NCI-H748 (cell line): Measurements from ENCODE around the gene MEX3A.

Source experiments
- DNase-seq: peaks from one replicate; lab custom pipeline; 2025; ENCODE audit not compliant: unreplicated experiment; lab: John Stamatoyannopoulos, UW

MEX3A gene

DNA sequence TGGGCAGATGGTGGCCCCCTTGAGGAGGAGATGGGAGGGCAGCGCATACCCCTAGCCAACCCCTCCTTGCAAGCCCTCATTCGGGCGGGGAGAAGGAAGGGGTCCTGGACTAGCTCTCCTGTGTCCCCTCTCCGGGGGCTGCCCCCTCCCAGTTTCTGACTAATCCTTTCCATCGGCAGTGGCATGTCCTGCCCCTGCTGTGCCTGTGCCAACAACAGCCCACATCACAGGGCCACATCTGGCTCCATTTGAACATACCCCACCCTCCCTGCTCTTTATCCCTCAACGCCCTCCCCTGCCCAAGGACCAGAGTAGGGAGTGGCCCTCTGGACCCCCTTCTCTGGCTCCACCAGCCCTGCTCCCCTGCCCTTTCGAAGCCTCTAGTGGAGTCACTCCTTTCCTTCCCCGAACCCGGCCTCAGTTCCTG lies 21.3 kb upstream of the MEX3A start:
- no peak for DNase-seq

DNA sequence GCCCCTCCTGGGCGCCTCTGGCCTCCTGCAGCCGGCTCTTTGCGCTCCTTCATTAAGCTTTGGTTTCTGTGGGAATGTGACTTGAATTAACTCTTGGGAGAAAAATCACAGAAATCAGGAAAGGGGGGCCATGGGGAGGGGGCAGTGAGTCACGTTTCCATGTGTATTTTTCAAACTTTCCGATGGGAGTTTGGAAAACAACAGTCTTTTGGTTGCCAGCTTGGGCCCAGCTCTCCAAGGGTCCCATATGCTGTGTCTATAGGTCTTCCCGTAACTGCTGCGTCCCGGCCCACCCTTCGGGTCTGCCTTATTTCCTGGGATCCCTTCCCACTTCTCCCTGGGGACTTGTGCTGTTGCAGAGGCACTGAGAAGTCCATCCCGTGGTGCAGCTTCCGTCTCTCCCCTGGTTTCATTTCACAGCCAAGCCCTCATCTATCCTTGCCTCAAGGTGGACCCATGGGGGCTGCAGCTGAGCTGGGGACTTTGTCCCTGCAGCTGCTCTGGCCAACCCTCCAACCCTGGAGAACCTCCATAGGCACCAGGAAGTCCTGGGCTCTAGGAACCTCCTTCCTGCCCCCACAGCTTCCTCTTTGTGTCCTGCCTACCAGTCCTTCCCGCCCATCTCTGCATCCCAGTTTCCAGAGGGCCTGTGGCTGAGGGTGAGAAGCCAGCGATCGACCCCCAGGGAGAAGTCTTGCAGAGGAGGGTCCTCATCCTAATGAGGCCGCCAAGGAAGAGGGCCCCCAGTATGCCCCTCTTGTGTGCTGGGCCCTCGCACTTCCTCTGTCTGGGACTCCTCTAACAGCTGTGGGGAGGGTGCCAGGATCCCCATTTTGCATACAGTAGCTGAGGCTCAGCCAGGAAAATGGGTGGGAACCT lies 20.6 kb upstream of the MEX3A start:
- DNase-seq, result no peak

GRCh38 chr1:156101880-156102279 lies 19.6 kb upstream of the MEX3A start:
- DNase-seq, result no peak

DNA sequence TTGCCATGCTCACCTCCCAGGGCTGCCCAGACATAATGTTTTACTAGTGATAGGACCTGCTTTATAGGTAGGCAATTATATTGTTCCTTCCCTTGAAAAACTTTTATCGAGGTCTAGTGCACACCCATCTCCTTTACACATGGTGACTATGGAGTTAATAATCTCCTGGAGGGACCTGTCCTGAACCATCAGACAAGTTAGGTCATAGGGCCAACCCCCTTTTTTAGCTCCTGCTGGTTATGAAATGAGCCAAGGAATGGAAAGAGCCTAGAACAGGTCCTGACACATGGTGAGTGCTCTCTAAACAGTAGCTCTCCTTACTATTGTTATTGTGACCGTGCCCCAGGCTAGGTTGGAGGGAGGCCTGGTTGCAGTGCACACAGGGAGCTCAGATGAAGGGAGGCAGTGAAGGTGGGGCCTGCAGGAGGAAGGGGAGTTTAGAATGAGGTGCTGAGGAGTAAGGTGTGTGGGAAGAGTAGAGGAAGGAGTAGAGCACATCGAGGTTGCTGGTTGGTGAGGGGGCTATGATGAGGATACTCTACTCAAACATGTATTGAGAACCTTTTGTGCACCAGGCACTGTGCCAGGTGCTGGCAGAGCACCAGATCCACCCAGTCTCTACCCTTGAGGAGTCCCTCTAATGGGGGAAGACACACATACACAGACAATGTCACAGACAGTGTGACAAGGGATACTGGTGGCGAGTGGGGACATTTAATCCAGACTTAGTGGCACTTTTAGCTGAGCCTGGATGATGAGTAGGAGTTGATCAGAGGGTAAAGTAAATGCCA lies 18.1 kb upstream of the MEX3A start:
- no peak for DNase-seq

- no peak for DNase-seq
Measured at GRCh38 chr1:156099282-156099681, 17.0 kb upstream of the MEX3A start.

GRCh38 chr1:156098784-156099183 lies 16.5 kb upstream of the MEX3A start:
- no peak for DNase-seq

DNA sequence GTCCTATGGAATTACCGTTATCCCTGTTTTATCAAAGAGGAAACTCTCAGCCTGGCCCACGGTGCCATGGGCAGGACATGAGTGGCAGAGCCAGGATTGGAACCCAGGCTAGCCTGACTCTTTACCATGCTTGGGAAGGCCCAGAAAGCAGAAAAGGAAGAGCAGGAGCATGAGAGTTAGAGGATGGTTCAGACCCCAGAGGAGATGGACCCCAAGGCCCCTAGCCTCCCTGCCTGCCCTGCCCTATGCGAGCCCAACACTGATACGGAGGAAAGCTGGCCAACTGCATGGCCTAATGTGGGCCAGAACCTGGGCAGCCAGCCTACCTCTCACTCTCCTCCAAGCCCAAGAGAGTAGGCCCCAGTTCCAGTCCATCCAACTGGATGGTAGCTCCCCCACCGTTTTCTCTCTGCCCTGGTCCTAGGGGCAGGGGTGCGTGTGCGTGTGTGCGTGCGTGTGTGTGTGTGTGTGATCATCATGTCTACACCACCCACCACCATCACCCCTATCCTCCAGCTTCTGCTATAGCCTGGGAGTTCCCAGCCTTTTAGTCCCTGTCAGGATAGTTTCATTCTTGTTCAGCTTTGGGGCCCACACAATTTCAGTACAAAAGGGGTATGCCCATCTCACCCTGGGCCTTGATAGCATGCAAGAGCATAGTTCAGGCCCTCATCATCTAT lies 15.4 kb upstream of the MEX3A start:
- no peak for DNase-seq

- DNase-seq, result peak; percentile 74
Measured at GRCh38 chr1:156096640-156097391, 14.6 kb upstream of the MEX3A start.

DNA sequence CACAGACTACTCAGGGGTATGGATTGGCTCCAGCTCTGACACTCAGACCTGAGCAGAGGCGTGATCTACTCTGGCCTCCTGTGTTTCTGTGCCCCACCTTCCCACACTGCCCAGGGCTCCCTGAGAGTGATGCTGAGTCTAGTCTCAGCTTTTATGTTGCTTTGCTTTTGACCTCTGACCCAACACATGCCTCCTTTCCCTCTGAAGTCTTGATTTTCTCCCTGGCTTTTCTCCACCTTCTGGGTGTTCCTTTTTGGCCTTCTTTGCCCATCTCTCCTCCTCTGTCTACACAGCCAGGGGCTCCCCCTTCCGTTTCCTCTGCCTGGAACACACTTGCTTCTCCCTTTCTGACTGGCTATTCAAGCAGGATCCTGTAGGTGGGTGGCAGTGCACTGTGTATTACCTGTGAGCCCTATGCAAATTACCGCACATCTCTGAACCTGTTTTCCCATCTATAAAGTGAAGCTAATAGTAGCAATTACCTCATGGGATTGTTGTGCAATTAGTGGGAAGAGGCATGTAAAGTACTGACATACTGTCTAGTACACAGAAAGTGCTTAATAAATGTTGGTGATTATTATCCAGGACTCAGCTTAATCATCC lies 13.7 kb upstream of the MEX3A start:
- no peak for DNase-seq

GRCh38 chr1:156091610-156092009 lies 9.3 kb upstream of the MEX3A start:
- DNase-seq, result no peak

GRCh38 chr1:156090840-156091188 lies 8.5 kb upstream of the MEX3A start:
- peak; percentile 79 for DNase-seq

- no peak for DNase-seq
Measured at GRCh38 chr1:156090138-156090839, 8.0 kb upstream of the MEX3A start.

DNA sequence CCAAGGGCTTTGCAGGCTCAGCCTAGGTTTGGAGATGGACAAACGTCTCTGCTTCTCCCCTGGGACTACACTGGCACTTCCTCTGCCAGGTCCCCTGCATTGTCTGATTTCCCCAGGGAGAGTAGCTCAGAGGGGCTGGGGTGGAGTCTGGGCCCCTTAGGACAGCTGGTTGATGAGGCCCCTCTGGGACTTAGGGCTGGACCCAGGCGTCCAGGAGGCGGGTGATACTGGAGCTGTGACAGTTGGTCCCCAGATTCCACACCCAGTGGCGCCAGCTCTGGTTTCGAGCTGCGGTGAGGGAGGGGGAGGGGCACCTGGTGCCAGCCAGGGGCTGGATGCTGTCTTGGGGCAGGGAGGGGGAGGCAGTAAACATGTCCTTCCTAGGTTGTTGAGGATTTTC lies 7.4 kb upstream of the MEX3A start:
- no peak for DNase-seq

- no peak for DNase-seq
Measured at GRCh38 chr1:156086256-156086662, 4.0 kb upstream of the MEX3A start.

- DNase-seq, result no peak
Measured at GRCh38 chr1:156083800-156084790, 1.8 kb upstream of the MEX3A start.

DNA sequence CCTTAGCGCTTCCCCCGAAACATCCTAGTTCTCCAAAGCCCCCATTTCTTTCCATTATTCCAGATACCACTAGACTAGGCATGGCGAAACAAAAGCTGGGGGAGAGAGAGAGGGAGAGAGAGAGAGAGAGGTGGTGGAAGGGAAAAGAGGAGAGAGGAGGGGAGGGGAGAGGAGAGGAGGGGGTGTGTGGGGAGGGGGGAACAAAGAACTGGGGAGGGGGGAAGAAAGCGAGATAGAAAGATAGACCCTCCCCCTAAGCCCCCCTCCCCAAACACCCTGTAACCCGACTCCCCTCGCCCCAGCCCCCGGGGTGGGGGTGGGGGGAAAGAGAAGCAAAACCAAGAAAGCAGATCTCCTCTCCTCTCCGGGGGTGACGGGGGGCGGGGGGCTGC lies 352 bp downstream of the MEX3A start:
- peak; percentile 37 for DNase-seq

DNA sequence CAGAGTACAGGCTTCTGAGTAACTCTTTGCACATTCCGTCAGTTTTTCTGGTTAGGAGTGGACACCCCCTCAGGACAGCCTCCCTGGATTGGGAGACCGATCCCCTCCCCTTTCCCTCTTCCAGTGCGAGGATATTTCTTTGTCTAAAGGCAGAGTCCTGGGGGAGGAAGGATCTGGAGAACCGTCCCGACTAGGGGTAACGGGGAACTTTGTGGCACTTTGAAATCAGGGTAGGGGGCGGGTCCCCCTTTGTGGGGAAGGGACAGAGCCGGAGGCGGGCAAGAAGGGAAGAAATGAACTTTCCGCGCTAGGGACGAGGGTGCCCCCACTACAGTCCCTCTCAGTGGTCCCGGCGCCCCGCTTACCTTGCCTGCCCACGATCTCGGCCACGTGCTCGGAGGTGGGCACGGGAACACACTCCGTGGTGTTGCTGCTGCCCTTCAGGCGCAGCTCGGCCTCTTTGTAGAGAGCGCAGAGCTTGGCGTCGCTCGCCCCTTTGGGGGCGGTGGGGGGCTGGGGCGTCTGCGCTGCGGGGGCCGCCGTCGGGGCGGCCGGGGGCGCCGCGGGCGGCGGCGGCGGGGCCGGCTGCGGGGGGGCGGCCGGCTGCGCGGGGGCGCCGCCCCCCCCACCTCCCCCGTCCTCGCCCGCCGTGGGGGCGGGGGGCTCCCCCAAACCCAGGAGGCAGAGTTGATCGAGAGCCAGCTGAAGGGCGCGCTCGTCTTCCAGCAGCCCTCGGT lies 917 bp downstream of the MEX3A start:
- peak; percentile 38 for DNase-seq

DNA sequence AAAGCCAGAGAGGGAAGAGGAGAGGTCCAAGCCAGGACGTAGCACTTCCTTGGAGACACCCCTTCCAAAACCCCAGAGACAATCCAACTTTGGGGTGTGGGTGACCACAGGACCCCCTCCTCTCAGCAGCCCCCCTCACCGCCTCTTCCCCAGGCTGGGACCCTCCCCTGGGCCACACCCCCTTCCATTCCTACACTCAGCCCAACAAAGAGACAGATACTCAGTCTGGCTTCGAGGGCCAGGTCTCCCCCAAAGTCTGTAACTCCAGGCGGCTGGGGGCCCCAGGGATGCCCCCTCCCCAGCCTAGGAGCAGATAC lies 1.4 kb downstream of the MEX3A start:
- DNase-seq, result no peak
